Myometrial cell (primary cell): ENCODE measurements around the gene CD34. TPM values are rescaled to one million over a fixed set of nuclear protein-coding genes. Genes with fewer than 3 reads are reported as not detected.

Experiments
- total RNA-seq: library from RNA; depleted of rRNA; stranded (reverse); fragments of >200 nt; gene quantifications from 2 replicates; pipeline ENCODE4 v1.2.3, GENCODE V29; 2015

The CD34 gene, protein sequence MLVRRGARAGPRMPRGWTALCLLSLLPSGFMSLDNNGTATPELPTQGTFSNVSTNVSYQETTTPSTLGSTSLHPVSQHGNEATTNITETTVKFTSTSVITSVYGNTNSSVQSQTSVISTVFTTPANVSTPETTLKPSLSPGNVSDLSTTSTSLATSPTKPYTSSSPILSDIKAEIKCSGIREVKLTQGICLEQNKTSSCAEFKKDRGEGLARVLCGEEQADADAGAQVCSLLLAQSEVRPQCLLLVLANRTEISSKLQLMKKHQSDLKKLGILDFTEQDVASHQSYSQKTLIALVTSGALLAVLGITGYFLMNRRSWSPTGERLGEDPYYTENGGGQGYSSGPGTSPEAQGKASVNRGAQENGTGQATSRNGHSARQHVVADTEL
- 0.35 and 0.86 TPM in 2 replicates for total RNA-seq

DNA sequence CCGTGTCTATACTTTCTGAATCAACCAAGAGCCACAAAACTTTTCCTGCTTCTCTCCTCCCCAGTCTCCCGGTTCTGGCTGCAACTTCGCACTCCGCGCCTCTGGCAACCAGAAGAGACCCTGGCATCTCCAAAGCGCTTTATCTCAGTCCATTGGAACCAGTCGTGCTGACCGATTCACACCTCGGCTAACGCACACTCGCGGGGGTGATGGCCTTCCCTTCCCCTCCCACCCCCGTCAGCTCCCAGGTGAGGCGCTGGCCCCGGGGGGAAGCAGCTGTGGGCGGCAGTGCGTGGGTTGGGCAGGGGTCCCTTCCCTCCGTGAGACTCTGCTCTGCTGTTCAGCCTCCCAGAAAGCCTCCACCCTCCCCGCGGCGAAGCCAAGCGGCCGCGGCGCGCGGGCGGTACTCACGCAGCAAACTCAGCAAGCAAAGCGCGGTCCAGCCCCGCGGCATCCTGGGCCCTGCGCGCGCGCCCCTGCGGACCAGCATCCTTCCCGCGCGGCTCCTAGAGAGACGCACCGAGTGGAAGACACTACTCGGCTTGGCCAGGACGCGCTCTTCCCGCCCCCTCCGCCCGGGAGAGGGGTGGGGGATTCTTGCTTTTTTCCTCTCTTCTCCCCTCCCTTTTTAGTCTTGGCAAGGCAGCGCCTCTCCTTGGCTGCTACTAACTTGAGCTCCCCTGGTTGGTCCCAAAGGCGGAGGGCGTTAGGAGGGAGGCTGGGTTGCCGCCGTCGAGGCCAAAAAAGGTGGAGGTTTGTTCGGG lies at the start of gene CD34:
TSS of gene CD34 (minus strand) at position 535 of the 764 bp plus-strand sequence. CDS start at position 490, 45 bp downstream.

Other genes with a start within 250 kb of the CD34 start
- gene CD46, start 159.1 kb downstream of the CD34 start, total RNA-seq = 101 and 140 TPM in 2 replicates